ENCODE results near the gene TMEM178B.
"Not testable (repeated sequence)": the region's sequence is repeated elsewhere in the genome, so short reads cannot be mapped to it uniquely, and the experiment has no call there.

The TMEM178B gene

GRCh38 chr7:141185369-141185967, 111.6 kb downstream of the TMEM178B start:
- DNase-seq: no peak

GRCh38 chr7:141189231-141189630, 115.4 kb downstream of the TMEM178B start:
- DNase-seq: no peak

GRCh38 chr7:141190495-141190894, 116.6 kb downstream of the TMEM178B start:
- no peak for DNase-seq

GRCh38 chr7:141191277-141191676, 117.4 kb downstream of the TMEM178B start:
- no peak for DNase-seq

GRCh38 chr7:141193066-141193465, 119.2 kb downstream of the TMEM178B start:
- DNase-seq: no peak

GRCh38 chr7:141195722-141196121, 121.9 kb downstream of the TMEM178B start:
- not testable (repeated sequence) for DNase-seq

GRCh38 chr7:141198194-141198958, 124.5 kb downstream of the TMEM178B start:
- no peak for DNase-seq

- DNase-seq: no peak
Measured at GRCh38 chr7:141200191-141201108, 126.6 kb downstream of the TMEM178B start.

GRCh38 chr7:141201145-141201885, 127.5 kb downstream of the TMEM178B start:
- no peak for DNase-seq

- no peak for DNase-seq
Measured at GRCh38 chr7:141202535-141202934, 128.7 kb downstream of the TMEM178B start.

- DNase-seq: no peak
Measured at GRCh38 chr7:141203177-141203576, 129.3 kb downstream of the TMEM178B start.

GRCh38 chr7:141203586-141203985, 129.7 kb downstream of the TMEM178B start:
- no peak for DNase-seq

GRCh38 chr7:141207661-141208060, 133.8 kb downstream of the TMEM178B start:
- no peak for DNase-seq

- DNase-seq: no peak
Measured at GRCh38 chr7:141208539-141208938, 134.7 kb downstream of the TMEM178B start.

GRCh38 chr7:141209454-141209853, 135.6 kb downstream of the TMEM178B start:
- no peak for DNase-seq

- DNase-seq: no peak
Measured at GRCh38 chr7:141210862-141211261, 137.0 kb downstream of the TMEM178B start.

GRCh38 chr7:141213226-141213625, 139.4 kb downstream of the TMEM178B start:
- DNase-seq: no peak

- no peak for DNase-seq
Measured at GRCh38 chr7:141217938-141218337, 144.1 kb downstream of the TMEM178B start.

GRCh38 chr7:141218941-141219340, 145.1 kb downstream of the TMEM178B start:
- no peak for DNase-seq

GRCh38 chr7:141220263-141220880, 146.5 kb downstream of the TMEM178B start:
- DNase-seq: no peak

GRCh38 chr7:141221007-141221612, 147.2 kb downstream of the TMEM178B start:
- no peak for DNase-seq

Data from activated CD4-positive, alpha-beta T cell treated with anti-CD3 and anti-CD28 coated beads for 1 hour (primary cell).